ENCODE data around the gene GNG3.
"Not testable (repeated sequence)": the region's sequence is repeated elsewhere in the genome, so short reads cannot be mapped to it uniquely, and the experiment has no call there.

The GNG3 gene

GRCh38 chr11:62715150-62716130, 8.0 kb downstream of the GNG3 start:
- H3K27ac ChIP-seq: no peak overlapping the region
- no peak for DNase-seq (ENCODE audit: low read depth, low spot score)

GRCh38 chr11:62716206-62716605, 8.7 kb downstream of the GNG3 start:
- no peak overlapping the region for H3K27ac ChIP-seq
- DNase-seq (ENCODE audit: low read depth, low spot score): no peak

GRCh38 chr11:62716816-62717215, 9.3 kb downstream of the GNG3 start:
- DNase-seq (ENCODE audit: low read depth, low spot score): no peak
- no peak overlapping the region for H3K27ac ChIP-seq

- DNase-seq (ENCODE audit: low read depth, low spot score): no peak
- no peak overlapping the region for H3K27ac ChIP-seq
These were observed 12.0 kb downstream of the GNG3 start for GRCh38 chr11:62719302-62719978.

- H3K27ac ChIP-seq: no peak overlapping the region
- no peak for DNase-seq (ENCODE audit: low read depth, low spot score)
These were observed 14.5 kb downstream of the GNG3 start for GRCh38 chr11:62721994-62722393.

GRCh38 chr11:62724171-62724570, 16.7 kb downstream of the GNG3 start:
- DNase-seq (ENCODE audit: low read depth, low spot score): no peak
- H3K27ac ChIP-seq: no peak overlapping the region

- peak overlapping the region; percentile 94 for H3K27ac ChIP-seq
- DNase-seq (ENCODE audit: low read depth, low spot score): no peak
These were observed 18.2 kb downstream of the GNG3 start for GRCh38 chr11:62725646-62726045.

- no peak for DNase-seq (ENCODE audit: low read depth, low spot score)
- H3K27ac ChIP-seq: peak overlapping the region; percentile 94
These were observed 18.9 kb downstream of the GNG3 start for GRCh38 chr11:62726156-62726914.

GRCh38 chr11:62726915-62727164, 19.4 kb downstream of the GNG3 start:
- no peak for DNase-seq (ENCODE audit: low read depth, low spot score)
- H3K27ac ChIP-seq: peak overlapping the region; percentile 94

GRCh38 chr11:62727165-62727871, 19.8 kb downstream of the GNG3 start, which contains the start of gene HNRNPUL2:
Gene HNRNPUL2 (minus strand): TSS chr11:62727457. CDS start chr11:62727156, 301 bp downstream.
- peak; percentile 93 for DNase-seq (ENCODE audit: low read depth, low spot score)
- peak within 1 kb of the TSS; percentile 94 for H3K27ac ChIP-seq

- peak; percentile 88 for DNase-seq (ENCODE audit: low read depth, low spot score)
- peak overlapping the region; percentile 94 for H3K27ac ChIP-seq
These were observed 20.3 kb downstream of the GNG3 start for GRCh38 chr11:62727872-62728170.

GRCh38 chr11:62728171-62728988, 20.9 kb downstream of the GNG3 start, which contains the start of gene TTC9C:
Gene TTC9C (plus strand): TSS chr11:62728486. CDS start chr11:62728849, 363 bp downstream.
- H3K27ac ChIP-seq: peak within 1 kb of the TSS; percentile 94
- DNase-seq (ENCODE audit: low read depth, low spot score): peak; percentile 36

- DNase-seq (ENCODE audit: low read depth, low spot score): not testable (repeated sequence)
- peak overlapping the region; percentile 94 for H3K27ac ChIP-seq
These were observed 22.6 kb downstream of the GNG3 start for GRCh38 chr11:62730076-62730475.

GRCh38 chr11:62732830-62733229, 25.4 kb downstream of the GNG3 start:
- no peak for DNase-seq (ENCODE audit: low read depth, low spot score)

GRCh38 chr11:62737196-62737595, 29.7 kb downstream of the GNG3 start:
- no peak overlapping the region for H3K27ac ChIP-seq
- DNase-seq (ENCODE audit: low read depth, low spot score): no peak

More at GRCh38 chr11:62732830-62733229, 25.4 kb downstream of the GNG3 start:
- no peak overlapping the region for H3K27ac ChIP-seq

GRCh38 chr11:62747475-62748160, 40.1 kb downstream of the GNG3 start:
- H3K27ac ChIP-seq: no peak overlapping the region
- DNase-seq (ENCODE audit: low read depth, low spot score): no peak

GRCh38 chr11:62749931-62750330, 42.5 kb downstream of the GNG3 start:
- H3K27ac ChIP-seq; DNase-seq (ENCODE audit: low read depth, low spot score): not testable (repeated sequence)

GRCh38 chr11:62752177-62752785, 44.8 kb downstream of the GNG3 start:
- DNase-seq (ENCODE audit: low read depth, low spot score): no peak
- no peak overlapping the region for H3K27ac ChIP-seq

Data from epithelial cell of prostate (primary cell).